Osteocyte (in vitro differentiated cells): ENCODE measurements around the gene FOSL1. TPM values are rescaled to one million over a fixed set of nuclear protein-coding genes. Genes with fewer than 3 reads are reported as not detected.

Experiments used
- DNase-seq: peaks from one replicate; pipeline ENCODE4 v3.0.0; 2021; ENCODE audit warnings: mixed read lengths; ENCODE audit not compliant: unreplicated experiment; ENCODE audit errors: extremely low spot score
- H3K27ac Mint-ChIP-seq: one replicate; pipeline ENCODE4 v1.8.0; 2021; ENCODE audit warnings: mild to moderate bottlenecking, mixed read lengths; ENCODE audit not compliant: unreplicated experiment
- H3K27me3 Mint-ChIP-seq: one replicate; pipeline ENCODE4 v1.8.0; 2021; ENCODE audit warnings: mixed read lengths; ENCODE audit not compliant: unreplicated experiment
- H3K36me3 Mint-ChIP-seq: one replicate; pipeline ENCODE4 v1.8.0; 2021; ENCODE audit warnings: mixed read lengths; ENCODE audit not compliant: unreplicated experiment
- H3K4me1 Mint-ChIP-seq: one replicate; pipeline ENCODE4 v1.8.0; 2021; ENCODE audit warnings: mixed read lengths; ENCODE audit not compliant: unreplicated experiment
- H3K4me3 Mint-ChIP-seq: one replicate; pipeline ENCODE4 v1.8.0; 2021; ENCODE audit warnings: mild to moderate bottlenecking, moderate library complexity, mixed read lengths; ENCODE audit not compliant: unreplicated experiment
- H3K9me3 Mint-ChIP-seq: one replicate; pipeline ENCODE4 v1.8.0; 2021; ENCODE audit warnings: mixed read lengths; ENCODE audit not compliant: unreplicated experiment
- total RNA-seq: library from RNA; stranded (reverse); gene quantifications from 2 replicates; pipeline ENCODE4 v1.2.1, GENCODE V29; 2021
- TF ChIP-seq, protein P1 (sequence below): fragments of 200-600 bp; sonication (generic); IDR thresholded peaks from 2 replicates; pipeline ENCODE4 v1.5.0; 2021; ENCODE audit warnings: antibody characterized with exemption, mild to moderate bottlenecking, moderate library complexity

The FOSL1 gene
- total RNA-seq, 1 donor from 2014 or later, result 38.0 TPM

DNA sequence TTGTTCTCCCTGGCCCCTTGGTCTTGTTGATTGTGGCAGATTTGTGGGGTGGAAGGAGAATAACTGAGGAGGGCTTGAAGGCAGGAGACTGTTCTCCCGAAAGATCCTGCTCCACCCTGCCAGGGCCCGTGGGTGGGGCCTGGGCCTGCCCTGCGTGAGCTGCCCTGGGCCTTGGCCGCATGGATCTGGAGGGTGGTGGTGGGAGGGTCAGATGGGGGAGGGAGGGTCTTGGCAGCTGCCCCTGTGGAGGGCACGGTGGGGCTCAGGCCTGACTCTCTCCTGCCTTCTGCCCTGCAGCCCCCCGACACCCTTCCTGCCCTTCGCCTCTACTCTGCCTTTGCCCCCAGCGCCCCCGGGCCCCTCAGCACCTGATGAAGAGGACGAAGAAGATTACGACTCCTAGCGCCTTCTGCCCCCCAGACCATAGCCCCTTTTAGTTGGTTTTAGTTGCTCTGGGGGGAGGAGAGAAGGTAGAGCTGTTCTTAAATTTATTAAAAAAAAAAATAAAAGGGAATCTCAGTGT lies 20.9 kb upstream of the FOSL1 start:
- no peaks in the 10 kb centered on the region for H3K9me3 Mint-ChIP-seq
- H3K4me3 Mint-ChIP-seq, result peak overlapping the region; percentile 88
- no peaks in the 10 kb centered on the region for H3K27me3 Mint-ChIP-seq
- peaks cover 23% of the 10 kb centered on the region for H3K36me3 Mint-ChIP-seq
- no peak for DNase-seq
- TF ChIP-seq, protein P1, sequence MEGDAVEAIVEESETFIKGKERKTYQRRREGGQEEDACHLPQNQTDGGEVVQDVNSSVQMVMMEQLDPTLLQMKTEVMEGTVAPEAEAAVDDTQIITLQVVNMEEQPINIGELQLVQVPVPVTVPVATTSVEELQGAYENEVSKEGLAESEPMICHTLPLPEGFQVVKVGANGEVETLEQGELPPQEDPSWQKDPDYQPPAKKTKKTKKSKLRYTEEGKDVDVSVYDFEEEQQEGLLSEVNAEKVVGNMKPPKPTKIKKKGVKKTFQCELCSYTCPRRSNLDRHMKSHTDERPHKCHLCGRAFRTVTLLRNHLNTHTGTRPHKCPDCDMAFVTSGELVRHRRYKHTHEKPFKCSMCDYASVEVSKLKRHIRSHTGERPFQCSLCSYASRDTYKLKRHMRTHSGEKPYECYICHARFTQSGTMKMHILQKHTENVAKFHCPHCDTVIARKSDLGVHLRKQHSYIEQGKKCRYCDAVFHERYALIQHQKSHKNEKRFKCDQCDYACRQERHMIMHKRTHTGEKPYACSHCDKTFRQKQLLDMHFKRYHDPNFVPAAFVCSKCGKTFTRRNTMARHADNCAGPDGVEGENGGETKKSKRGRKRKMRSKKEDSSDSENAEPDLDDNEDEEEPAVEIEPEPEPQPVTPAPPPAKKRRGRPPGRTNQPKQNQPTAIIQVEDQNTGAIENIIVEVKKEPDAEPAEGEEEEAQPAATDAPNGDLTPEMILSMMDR, result no peak
- H3K4me1 Mint-ChIP-seq, result peaks cover 23% of the 10 kb centered on the region
- H3K27ac Mint-ChIP-seq, result no peak overlapping the region

DNA sequence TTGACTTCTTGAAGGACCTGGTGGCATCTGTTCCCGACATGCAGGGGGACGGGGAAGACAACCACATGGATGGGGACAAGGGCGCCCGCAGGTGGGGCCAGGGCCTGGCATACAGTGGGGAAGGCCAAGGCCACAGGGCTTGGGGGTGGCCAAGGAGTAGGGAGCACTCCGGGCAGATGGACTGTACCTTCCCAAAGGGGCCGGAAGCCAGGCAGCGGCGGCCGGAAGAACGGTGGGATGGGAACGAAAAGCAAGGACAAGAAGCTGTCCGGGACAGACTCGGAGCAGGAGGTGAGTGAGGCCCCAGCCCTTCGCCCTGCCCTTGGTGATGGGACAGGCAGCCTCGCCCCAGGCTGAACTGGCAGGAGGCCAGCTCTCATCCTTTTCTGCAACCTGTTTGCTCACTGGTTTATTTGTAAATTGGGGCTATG lies 20.2 kb upstream of the FOSL1 start:
- no peaks in the 10 kb centered on the region for H3K9me3 Mint-ChIP-seq
- peaks cover 30% of the 10 kb centered on the region for H3K4me1 Mint-ChIP-seq
- no peaks in the 10 kb centered on the region for H3K27me3 Mint-ChIP-seq
- peak overlapping the region; percentile 65 for H3K27ac Mint-ChIP-seq
- peak overlapping the region; percentile 88 for H3K4me3 Mint-ChIP-seq
- TF ChIP-seq, protein P1, result no peak
- H3K36me3 Mint-ChIP-seq, result peaks cover 23% of the 10 kb centered on the region
- DNase-seq, result no peak

DNA sequence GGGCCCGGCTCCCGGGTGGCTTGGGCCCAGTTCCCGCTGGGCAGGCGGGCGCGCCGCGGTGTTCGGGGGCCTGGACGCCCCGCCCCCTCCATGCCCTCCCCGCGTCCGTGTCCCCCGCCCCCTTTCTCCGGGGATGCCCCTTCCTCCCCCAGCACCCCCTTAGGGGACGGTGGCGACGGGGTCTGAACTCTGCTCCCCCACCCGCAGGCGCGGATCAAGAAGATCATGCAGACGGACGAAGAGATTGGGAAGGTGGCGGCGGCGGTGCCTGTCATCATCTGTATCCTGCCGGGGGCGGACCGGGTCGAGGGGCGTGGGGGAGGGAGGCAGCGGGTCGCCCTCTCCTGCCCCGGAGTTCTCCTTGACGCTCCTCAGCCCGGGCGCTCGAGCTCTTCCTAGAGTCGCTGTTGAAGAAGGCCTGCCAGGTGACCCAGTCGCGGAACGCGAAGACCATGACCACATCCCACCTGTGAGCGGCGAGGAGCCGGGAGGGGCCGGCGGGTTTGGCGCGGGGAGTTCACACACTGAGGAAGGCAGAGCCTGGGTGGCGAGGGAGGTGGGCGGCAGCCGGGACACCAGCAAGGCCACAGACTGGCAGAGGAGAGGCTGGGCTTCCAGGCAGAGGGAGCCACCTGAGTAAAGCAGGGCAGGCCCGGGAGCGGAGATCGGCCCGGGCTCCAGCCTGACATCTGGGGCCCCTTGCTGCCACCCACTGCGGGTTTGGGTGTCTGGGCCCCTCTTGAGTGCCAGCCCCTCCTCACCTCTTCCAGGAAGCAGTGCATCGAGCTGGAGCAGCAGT lies 19.6 kb upstream of the FOSL1 start:
- H3K4me1 Mint-ChIP-seq, result peaks cover 36% of the 10 kb centered on the region
- H3K36me3 Mint-ChIP-seq, result peaks cover 23% of the 10 kb centered on the region
- peak overlapping the region; percentile 65 for H3K27ac Mint-ChIP-seq
- no peak for DNase-seq
- no peaks in the 10 kb centered on the region for H3K9me3 Mint-ChIP-seq
- TF ChIP-seq, protein P1, result no peak
- H3K27me3 Mint-ChIP-seq, result no peaks in the 10 kb centered on the region
- H3K4me3 Mint-ChIP-seq, result peak overlapping the region; percentile 88

DNA sequence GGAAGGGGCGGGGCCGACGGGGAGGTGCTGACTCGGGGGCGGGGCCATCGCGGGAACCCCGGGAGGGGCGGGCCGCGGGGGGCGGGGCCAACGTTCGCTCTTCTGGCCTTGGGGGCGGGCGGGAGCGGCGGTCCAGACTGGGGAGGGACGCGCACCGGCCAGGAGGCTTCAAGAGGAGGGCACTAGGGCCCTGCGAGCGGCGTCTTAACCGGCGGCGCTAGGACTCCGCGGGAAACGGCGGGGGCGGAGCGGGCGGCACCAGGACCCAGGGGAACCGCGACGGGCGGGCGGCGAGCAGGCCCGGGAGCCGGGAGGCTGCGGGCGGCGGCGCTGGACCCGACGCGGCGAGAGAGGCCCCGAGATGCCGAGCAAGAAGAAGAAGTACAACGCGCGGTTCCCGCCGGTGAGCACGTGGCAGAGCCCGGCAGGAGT lies 19.0 kb upstream of the FOSL1 start, which contains the start of gene DRAP1:
TSS of gene DRAP1 (plus strand) at position 286 of the 432 bp plus-strand sequence. CDS start at position 362, 76 bp downstream.
- TF ChIP-seq, protein P1, result no peak
- Mint-ChIP-seq H3K4me3 (peak within 1 kb of the TSS; percentile 88), H3K27me3 (no peaks in the 10 kb centered on the region), H3K36me3 (peaks cover 23% of the 10 kb centered on the region), H3K27ac (peak within 1 kb of the TSS; percentile 98), H3K4me1 (peaks cover 42% of the 10 kb centered on the region), H3K9me3 (no peaks in the 10 kb centered on the region)
- peak; percentile 99 for DNase-seq
